GM18858 (cell line): Measurements from ENCODE around the gene MAGEB6.
"Not testable (repeated sequence)": the region's sequence is repeated elsewhere in the genome, so short reads cannot be mapped to it uniquely, and the experiment has no call there.

ENCODE experiments used
- ATAC-seq: cut with Tn5 transposase; IDR thresholded peaks from one replicate; pipeline ENCODE4 v1.9.1; 2021; ENCODE audit not compliant: unreplicated experiment

The MAGEB6 gene, protein sequence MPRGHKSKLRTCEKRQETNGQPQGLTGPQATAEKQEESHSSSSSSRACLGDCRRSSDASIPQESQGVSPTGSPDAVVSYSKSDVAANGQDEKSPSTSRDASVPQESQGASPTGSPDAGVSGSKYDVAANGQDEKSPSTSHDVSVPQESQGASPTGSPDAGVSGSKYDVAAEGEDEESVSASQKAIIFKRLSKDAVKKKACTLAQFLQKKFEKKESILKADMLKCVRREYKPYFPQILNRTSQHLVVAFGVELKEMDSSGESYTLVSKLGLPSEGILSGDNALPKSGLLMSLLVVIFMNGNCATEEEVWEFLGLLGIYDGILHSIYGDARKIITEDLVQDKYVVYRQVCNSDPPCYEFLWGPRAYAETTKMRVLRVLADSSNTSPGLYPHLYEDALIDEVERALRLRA

DNA sequence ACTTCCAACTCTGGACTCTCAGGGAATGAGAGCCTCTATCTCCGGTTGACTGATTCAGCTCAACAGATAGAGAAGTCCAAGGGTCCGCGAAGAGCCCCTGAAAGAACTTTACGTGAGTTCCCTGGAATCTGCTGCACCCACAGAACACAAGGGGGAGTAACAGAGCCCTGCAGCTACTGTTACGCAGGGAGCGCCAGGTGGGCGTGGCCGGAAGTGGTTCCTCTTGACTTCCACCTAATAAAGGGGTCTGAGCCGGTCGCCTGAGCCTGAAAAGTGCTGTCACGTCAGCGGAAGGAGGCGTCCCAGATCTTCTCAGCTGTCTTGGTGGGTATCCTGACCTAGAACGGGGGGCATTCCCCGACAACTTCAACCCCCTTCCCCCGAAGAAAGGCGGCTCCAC, at the start of gene MAGEB6:
TSS of gene MAGEB6 (plus strand) at position 237 of the 400 bp plus-strand sequence. CDS start 1,407 bp downstream, outside the sequence.
- no peak for ATAC-seq

DNA sequence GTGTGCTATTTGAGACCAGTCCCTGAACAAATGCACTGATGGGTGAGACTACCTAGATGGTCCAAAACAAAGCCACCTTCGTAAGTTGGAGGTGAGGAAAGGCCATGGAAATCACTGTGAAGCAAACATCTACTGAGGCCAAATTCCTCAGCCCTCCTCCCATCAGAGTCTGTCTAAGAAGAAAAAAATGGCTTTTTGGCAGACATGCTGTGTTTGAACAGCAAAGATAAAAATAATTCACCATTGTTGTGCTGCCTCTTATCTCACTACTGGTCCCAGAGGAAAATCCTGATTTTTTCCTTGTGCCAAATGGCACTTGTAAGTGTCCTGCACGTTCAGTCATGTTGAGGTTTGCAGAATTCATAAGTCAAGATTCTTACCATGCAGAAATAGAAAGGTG, 46.2 kb upstream of the MAGEB6 start:
- no peak for ATAC-seq

DNA sequence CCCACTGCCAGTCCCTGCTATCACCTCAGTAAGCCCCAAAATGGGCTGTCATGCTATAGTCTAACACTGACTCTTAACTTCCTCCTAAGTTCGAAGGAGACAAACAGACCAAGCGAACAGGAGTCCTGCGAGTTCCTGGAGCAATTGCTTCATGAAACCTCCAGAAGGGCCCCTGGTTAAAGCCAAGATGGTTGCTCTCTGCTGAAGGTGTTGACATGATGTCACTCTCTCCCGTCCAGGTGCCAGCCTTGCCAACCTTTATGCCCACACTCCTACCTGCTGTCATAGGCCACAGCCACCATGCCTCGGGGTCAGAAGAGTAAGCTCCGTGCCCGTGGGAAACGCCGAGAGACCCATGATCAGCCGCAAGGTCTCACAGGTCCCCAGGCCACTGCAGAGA, 31.9 kb upstream of the MAGEB6 start, which contains the start of gene MAGEB6B:
TSS of gene MAGEB6B (plus strand) at position 301 of the 400 bp plus-strand sequence. CDS start at position 301, 0 bp downstream.
- no peak for ATAC-seq

DNA sequence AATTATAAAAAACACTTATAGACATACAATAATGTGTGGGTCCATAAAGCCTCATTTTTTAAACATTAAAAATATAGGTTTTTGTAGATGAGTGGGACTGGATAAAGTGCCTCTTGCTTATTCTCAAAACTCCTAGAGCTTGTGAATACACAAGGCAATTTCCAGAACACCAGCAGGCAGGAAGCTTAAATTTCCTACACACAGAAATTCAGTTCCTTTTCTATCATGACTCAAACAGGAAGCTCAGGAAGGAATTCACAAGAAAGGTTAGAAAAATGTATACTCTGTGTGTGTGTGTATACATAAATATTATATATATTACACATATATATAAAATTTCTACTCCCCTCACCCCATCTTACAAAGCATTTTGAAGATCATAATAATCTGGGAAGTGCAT, 11.3 kb downstream of the MAGEB6 start:
- ATAC-seq, result no peak

DNA sequence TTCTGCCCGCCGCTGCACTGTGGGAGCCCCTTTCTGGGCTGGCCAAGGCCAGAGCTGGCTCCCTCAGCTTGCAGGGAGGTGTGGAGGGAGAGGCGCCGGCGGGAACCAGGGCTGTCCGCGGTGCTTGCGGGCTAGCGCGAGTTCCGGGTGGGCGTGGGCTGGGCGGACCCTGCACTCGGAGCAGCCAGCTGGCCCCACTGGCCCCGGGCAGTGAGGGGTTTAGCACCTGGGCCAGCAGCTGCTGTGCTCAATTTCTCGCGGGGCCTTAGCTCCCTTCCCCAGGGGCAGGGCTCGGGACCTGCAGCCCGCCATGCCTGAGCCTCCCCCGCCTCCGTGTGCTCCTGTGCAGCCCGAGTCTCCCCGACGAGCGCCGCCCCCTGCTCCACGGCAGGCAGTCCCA, 12.5 kb downstream of the MAGEB6 start:
- not testable (repeated sequence) for ATAC-seq

DNA sequence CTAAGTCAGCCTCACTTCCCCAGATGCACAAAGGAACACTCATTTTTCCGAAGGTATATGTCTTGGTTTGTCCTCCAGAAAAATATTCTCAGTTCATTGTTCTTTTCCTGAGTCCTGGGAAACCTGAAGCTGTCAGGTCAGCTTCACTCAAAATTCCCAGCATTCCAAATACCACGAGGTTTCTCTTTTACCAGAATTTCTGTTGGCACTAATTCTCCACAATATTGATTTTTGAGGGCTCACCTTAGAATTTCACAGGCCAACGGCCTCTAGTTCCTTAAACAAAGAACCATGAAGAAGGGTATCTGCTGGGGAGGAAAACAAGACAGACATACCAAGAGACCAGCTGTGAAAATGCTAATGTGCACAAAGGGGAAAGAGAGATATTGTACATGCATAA, 15.8 kb downstream of the MAGEB6 start:
- no peak for ATAC-seq

DNA sequence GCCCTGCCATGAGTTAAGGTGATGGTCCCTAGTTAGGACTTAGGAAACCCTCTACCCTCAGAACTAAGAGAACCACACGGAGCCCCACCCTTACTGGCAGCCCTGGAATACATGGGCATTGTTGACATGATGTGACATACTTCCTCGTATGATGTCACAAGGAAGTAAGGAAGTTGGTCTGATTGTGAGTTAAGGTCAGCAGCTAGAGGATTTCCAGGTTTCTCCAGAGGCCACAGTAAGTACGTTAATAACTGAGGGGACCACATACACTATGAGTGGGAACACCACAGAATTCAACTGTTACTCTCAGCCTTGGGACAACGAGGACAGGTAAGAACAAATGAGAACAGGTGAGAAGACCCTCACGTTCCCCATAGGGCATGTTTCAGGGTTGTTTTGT, 23.6 kb downstream of the MAGEB6 start, which contains the start of gene MAGEB5:
TSS of gene MAGEB5 (plus strand) at position 301 of the 400 bp plus-strand sequence. CDS start 1,133 bp downstream, outside the sequence.
- ATAC-seq, result no peak

DNA sequence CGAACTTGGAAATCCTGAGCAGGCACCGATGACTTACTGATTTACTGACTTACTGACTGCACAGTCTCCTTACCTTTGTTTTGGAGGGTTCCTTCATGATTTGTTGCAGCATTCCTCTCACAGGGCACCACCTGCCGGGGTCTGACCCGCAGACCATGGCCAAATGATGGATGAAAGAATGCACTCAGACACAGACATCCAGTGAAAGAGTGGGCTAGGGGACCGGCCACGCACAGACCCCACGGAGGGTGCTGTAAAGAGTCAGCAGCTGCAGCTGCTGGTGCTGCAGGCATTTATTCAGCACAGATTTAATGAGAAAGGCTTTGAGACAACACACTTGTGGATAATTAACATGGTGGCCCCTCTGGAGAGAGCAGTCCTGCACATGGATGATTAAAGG, 27.1 kb downstream of the MAGEB6 start:
- ATAC-seq, result no peak

DNA sequence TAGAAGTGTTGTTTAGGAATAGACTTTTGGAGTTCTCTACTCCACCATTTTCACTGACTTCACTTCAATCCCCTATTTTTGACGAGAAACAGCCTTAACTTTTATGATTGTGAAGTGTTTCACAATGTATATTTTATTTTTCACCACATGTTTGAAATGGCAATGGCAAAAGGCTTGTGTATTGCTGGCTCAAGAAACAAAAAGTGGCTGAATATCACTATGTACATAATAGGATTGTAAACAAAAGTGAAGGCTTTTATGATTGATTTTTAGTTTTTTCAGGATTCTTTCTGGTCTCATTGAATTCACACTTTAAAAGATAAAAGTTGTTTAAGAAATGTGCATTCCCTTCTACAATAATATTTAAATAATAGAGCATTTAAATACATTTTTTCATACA, 41.9 kb downstream of the MAGEB6 start:
- no peak for ATAC-seq
